AG09309 (cell line): ENCODE measurements around the gene DDX56.

Source experiments
- DNase-seq: peaks from one replicate; pipeline ENCODE4 v3.0.0-alpha.2; 2010; ENCODE audit warnings: low read depth
- H3K4me3 ChIP-seq: 2 replicates; pipeline ENCODE4 v1.5.1; 2011; ENCODE audit warnings: mild to moderate bottlenecking, low read depth, low read length, moderate library complexity; ENCODE audit not compliant: control insufficient read depth
- CTCF ChIP-seq: IDR thresholded peaks from 2 replicates; pipeline ENCODE4 v1.5.1; 2011; ENCODE audit warnings: mild to moderate bottlenecking, low read depth, low read length, inconsistent platforms; ENCODE audit not compliant: insufficient read depth, control insufficient read depth; ENCODE audit errors: missing control alignments

The DDX56 gene, protein sequence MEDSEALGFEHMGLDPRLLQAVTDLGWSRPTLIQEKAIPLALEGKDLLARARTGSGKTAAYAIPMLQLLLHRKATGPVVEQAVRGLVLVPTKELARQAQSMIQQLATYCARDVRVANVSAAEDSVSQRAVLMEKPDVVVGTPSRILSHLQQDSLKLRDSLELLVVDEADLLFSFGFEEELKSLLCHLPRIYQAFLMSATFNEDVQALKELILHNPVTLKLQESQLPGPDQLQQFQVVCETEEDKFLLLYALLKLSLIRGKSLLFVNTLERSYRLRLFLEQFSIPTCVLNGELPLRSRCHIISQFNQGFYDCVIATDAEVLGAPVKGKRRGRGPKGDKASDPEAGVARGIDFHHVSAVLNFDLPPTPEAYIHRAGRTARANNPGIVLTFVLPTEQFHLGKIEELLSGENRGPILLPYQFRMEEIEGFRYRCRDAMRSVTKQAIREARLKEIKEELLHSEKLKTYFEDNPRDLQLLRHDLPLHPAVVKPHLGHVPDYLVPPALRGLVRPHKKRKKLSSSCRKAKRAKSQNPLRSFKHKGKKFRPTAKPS

DNA sequence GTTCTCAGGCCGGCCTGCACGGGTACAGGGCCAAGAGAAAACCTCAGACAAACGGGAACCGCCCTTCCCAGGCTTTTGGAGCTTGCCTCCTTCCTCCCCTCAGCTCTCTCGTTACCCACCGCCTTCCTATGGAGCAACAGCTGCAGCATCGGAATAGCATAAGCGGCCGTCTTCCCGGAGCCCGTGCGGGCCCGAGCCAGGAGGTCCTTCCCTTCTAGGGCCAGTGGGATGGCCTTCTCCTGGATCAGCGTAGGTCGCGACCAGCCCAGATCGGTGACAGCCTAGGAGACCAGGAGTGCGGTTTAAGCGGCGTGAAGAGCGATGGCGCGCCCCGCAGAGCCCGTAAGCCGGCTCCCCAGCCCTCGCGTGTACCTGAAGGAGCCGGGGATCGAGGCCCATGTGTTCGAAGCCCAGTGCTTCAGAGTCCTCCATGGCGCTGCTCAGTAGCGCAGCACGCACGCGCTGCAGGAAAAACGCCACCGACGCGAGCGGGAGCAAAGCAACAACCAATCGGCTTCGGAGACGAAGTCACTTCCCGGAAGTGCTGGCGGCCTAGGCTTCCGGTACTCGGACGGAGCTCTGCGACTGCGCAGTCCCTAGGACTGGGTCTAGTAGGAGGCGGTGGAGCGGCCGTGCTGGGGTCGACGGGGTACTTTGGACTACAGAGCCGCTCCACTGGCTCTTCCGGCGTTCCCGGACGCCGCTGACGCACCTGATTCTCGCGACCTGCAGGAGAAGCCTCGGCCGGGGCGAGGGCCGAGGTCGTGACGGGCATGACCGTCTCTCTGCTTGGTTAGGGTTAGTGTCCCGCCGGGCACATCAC, at the start of gene DDX56:
Gene DDX56 (minus strand): TSS at position 445 of the 823 bp plus-strand sequence. CDS start 13 bp downstream, at position 432.
- DNase-seq = peak; percentile 69
- peak within 1 kb of the TSS; percentile 88 for H3K4me3 ChIP-seq
- no peak for TF ChIP-seq CTCF

GRCh38 chr7:44622342-44623151, 48.8 kb upstream of the DDX56 start:
- no peak overlapping the region for H3K4me3 ChIP-seq
- DNase-seq = no peak
- no peak for TF ChIP-seq CTCF

GRCh38 chr7:44621750-44622103, 48.0 kb upstream of the DDX56 start:
- TF ChIP-seq CTCF = no peak
- no peak for DNase-seq
- no peak overlapping the region for H3K4me3 ChIP-seq

GRCh38 chr7:44621034-44621749, 47.5 kb upstream of the DDX56 start:
- no peak for DNase-seq
- H3K4me3 ChIP-seq = no peak overlapping the region
- no peak for TF ChIP-seq CTCF

GRCh38 chr7:44618753-44619152, 45.0 kb upstream of the DDX56 start:
- DNase-seq = no peak
- H3K4me3 ChIP-seq = no peak overlapping the region
- no peak for TF ChIP-seq CTCF
